GM21423 (cell line): ENCODE results near the gene AP3B1.
"Not testable (repeated sequence)": the region's sequence is repeated elsewhere in the genome, so short reads cannot be mapped to it uniquely, and the experiment has no call there.

Source experiments
- ATAC-seq: cut with Tn5 transposase; IDR thresholded peaks from one replicate; pipeline ENCODE4 v1.9.1; 2021; ENCODE audit warnings: mild to moderate bottlenecking, moderate library complexity; ENCODE audit not compliant: unreplicated experiment

Gene AP3B1

DNA sequence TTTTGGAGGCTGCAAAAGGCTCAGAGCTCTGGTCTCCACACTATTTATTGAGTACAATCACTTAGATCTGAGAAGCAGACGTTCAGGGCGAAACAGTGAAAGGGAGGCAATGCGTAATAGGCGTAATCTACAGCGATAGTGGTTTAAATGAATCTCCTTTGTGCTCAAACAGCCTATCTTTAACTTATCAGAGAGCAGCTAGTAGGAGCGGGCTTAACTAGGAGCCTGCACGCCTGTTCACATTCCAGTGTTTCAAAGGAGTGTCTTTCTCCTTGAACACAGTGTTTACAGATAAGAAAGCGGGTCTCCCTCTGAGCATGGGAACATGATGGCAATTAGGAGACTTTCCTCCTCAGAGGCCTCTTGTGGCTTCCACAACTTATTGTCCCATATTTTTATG is 49.4 kb downstream of the AP3B1 start:
- ATAC-seq = no peak

DNA sequence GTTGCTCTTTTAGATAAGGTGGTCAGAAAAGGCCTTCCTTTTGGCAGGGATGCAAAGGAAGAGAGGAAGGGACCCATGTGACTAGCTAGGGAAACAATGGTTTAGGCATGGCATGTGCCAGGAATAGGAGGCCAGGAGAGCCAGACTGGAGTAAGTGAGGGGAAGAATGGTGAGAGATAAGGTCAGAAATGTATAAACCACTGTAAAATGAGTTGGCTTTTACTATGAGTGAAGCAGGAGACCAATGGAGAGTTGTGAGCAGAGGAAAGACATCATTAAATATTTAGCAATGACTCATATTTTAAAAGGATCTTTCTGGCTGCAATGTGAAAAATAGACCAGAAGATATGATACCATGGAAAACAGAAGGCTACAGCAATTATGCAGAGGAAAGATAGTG is 50.9 kb downstream of the AP3B1 start:
- ATAC-seq = no peak

- ATAC-seq = no peak
Measured at GRCh38 chr5:78243091-78243490, 51.4 kb downstream of the AP3B1 start.

GRCh38 chr5:78242001-78242400 is 52.5 kb downstream of the AP3B1 start:
- no peak for ATAC-seq

GRCh38 chr5:78237911-78238310 is 56.6 kb downstream of the AP3B1 start:
- no peak for ATAC-seq

GRCh38 chr5:78236046-78236445 is 58.5 kb downstream of the AP3B1 start:
- no peak for ATAC-seq

- ATAC-seq = no peak
Measured at GRCh38 chr5:78235289-78235688, 59.2 kb downstream of the AP3B1 start.

- ATAC-seq = no peak
Measured at GRCh38 chr5:78234804-78235203, 59.7 kb downstream of the AP3B1 start.

DNA sequence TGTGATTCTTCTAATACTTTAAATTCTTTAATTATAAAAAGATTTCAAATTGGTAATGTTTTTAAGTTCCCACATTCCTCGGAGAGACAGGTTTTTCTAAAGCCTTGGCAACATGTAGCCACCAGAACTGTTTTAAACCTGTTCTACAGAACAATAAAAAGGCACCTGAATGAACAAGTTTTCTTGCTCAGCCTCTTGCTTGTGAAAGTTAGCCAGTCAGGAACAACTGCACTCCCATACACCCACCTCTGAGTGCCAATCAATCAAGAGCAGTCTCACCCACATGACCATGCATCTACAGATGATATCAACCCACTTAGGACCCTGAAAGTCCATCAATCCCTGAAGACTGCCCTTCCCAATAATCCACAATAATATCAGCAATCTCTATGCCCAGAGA is 62.3 kb downstream of the AP3B1 start:
- ATAC-seq = no peak

- no peak for ATAC-seq
Measured at GRCh38 chr5:78224358-78224757, 70.1 kb downstream of the AP3B1 start.

- peak; percentile 99 for ATAC-seq
Measured at GRCh38 chr5:78221964-78222451, 72.5 kb downstream of the AP3B1 start.

GRCh38 chr5:78221467-78221866 is 73.0 kb downstream of the AP3B1 start:
- ATAC-seq = no peak

GRCh38 chr5:78215972-78216371 is 78.5 kb downstream of the AP3B1 start:
- no peak for ATAC-seq

GRCh38 chr5:78215565-78215964 is 78.9 kb downstream of the AP3B1 start:
- no peak for ATAC-seq

GRCh38 chr5:78213799-78214198 is 80.7 kb downstream of the AP3B1 start:
- no peak for ATAC-seq

GRCh38 chr5:78211052-78211451 is 83.4 kb downstream of the AP3B1 start:
- ATAC-seq = no peak

- ATAC-seq = no peak
Measured at GRCh38 chr5:78204241-78204640, 90.3 kb downstream of the AP3B1 start.

GRCh38 chr5:78203815-78204214 is 90.7 kb downstream of the AP3B1 start:
- ATAC-seq = no peak

GRCh38 chr5:78190402-78190801 is 104.1 kb downstream of the AP3B1 start:
- no peak for ATAC-seq

DNA sequence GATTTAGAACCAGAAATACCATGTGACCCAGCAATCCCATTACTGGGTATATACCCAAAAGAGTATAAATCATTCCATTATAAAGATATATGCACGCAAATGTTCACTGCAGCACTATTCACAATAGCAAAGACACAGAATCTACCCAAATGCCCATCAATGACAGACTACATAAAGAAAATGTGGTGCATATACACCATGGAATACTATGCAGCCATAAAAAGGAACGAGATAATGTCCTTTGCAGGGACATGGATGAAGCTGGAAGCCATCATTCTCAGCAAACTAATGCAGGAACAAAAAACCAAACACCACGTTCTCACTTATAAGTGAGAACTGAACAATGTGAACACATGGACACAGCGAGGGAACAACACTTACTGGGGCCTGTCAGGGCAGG is 105.8 kb downstream of the AP3B1 start:
- not testable (repeated sequence) for ATAC-seq

DNA sequence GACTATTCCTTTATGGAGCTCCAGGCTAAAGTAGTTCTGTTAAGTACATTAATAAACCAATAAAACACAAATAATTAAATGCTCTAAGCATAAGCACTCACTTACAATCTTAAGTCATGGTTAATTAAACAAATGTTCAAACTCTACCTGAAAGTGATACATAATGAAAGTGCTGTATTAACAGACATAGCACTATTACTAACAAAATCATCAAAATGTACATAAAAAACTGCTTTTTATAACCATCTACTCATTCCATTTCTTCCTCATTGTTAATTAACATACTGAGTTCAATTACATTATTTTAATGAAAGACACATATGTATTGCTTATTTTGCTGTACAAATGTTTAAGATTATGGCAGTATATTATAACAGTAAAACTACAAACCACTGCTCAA is 107.3 kb downstream of the AP3B1 start:
- no peak for ATAC-seq

DNA sequence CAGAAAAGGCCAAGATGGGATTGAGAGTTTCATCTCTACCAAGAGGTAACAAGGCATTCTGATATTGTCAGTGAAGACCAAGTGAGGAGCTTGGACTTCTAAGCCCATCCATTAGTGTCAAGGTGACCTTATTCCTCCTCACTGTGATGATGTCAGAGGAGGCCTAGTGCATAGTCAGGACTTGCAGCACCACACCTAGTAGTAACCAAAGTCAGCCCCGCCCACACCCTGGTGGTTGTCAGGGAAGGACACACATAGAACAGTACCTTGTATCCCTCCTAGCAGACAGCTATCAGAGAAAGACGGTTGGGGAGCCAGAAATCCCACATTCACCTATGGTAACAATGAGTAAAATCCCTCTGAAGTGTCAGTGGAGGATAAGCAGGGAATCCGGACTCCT is 111.7 kb downstream of the AP3B1 start:
- no peak for ATAC-seq

DNA sequence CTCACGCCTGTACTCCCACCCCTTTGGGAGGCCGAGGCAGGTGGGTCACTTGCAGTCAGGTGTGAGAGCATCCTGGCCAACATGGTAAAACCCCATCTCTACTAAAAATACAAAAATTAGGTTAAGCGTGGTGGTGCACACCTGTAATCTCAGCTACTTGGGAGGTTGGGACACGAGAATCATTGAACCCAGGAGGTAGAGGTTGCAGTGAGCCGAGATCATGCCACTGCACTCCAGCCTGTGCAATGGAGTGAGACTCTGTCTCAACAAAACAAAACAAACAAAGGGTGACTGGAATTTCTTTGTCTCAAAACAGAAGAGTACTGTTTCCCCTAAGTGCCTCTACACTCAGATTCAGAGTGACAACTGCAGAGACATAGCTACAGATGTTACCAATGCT is 116.1 kb downstream of the AP3B1 start:
- no peak for ATAC-seq

DNA sequence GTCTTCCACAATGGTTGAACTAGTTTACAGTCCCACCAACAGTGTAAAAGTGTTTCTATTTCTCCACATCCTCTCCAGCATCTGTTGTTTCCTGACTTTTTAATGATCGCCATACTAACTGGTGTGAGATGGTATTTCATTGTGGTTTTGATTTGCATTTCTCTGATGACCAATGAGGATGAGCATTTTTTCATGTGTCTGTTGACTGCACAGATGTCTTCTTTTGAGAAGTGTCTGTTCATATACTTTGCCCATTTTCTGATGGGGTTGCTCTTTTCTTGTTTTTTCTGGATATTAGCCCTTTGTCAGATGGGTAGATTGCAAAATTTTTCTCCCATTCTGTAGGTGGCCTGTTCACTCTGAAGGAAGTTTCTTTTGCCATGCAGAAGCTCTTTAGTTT is 124.2 kb downstream of the AP3B1 start:
- ATAC-seq = not testable (repeated sequence)
